Large intestine (tissue), 3 donors: ENCODE measurements around the gene GPLD1. TPM values are rescaled to one million over a fixed set of nuclear protein-coding genes. Genes with fewer than 3 reads are reported as not detected.

Experiments used
- DNase-seq, 2 donors: peaks; one replicate each; pipeline versions ENCODE4 v3.0.0 to v3.0.0-alpha.2; 2013
- H3K27ac ChIP-seq: one replicate; pipeline ENCODE4 v1.5.1; 2013; ENCODE audit warnings: low read length
- H3K27me3 ChIP-seq: 2 replicates; pipeline ENCODE4 v1.6.1; 2013; ENCODE audit warnings: low read length; ENCODE audit not compliant: control insufficient read depth, insufficient read depth
- H3K36me3 ChIP-seq: 2 replicates; pipeline ENCODE4 v1.6.1; 2013; ENCODE audit warnings: low read length; ENCODE audit not compliant: control insufficient read depth, insufficient read depth
- H3K4me1 ChIP-seq: one replicate; pipeline ENCODE4 v1.6.1; 2013; ENCODE audit warnings: low read length; ENCODE audit not compliant: control insufficient read depth, insufficient read depth
- H3K4me3 ChIP-seq: one replicate; pipeline ENCODE4 v1.5.1; 2013; ENCODE audit warnings: low read length
- H3K9me3 ChIP-seq: one replicate; pipeline ENCODE4 v1.6.1; 2013; ENCODE audit warnings: mild to moderate bottlenecking, low read depth, low read length, moderate library complexity; ENCODE audit not compliant: control insufficient read depth
- WGBS: methylation state at CpG from one replicate; pipeline ENCODE4 v1.1.5; 2013; ENCODE audit warnings: low lambda C conversion rate; ENCODE audit not compliant: insufficient coverage; 5-methylcytosine and 5-hydroxymethylcytosine counted together
- polyA plus RNA-seq: library from polyadenylated mRNA; unstranded; fragments of 120-200 nt; gene quantifications from one replicate; pipeline ENCODE4 v1.2.1, GENCODE V29; 2013

The GPLD1 gene
- polyA plus RNA-seq, 1 donor = 2.2 TPM

DNA sequence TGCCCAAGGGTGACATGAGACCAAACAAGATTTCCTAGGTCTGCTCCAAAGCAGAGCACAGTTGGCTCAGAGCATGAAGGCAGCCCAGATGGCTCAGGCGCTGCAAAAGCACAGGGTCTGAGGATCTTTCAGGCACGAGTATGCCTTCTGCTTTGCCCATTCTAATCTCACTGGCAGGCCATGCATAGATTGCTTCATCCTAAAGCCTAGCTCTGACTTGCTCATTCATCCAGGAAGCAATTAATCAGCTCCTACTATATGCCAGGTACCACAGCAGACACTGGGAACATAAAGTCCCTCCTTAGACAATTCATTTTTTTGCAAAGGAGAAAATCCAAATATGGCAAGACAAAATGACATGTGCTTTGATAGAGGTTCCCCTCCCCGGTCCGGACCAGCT lies 31.2 kb downstream of the GPLD1 start:
- Histone ChIP-seq H3K27ac (no peak overlapping the region), H3K36me3 (no peaks in the 10 kb centered on the region), H3K27me3 (no peaks in the 10 kb centered on the region), H3K4me1 (no peaks in the 10 kb centered on the region), H3K4me3 (no peak overlapping the region), H3K9me3 (no peaks in the 10 kb centered on the region)
- DNase-seq = no peak
- WGBS = no CpG with 5 or more reads among the region's 4 CpGs

DNA sequence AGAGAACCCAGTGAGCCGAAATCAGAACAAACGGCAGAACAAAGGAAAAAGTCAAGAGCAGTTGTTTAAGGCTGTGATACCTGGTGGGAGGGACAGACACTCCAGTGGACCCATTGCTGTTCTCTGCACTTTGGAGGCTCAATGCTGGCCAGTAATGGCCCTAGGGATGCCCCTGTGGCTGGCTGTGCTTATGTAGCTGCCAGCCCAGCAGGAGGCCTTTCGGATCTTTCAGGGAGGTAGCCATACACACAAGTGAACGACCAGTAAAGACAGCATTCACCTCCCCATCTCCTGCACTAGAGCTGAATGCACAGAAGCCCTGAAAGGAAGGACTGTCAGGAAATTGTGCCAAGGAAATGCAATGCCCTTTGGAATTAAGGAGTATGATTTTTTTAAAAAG lies 34.3 kb downstream of the GPLD1 start:
- Histone ChIP-seq H3K27me3 (no peaks in the 10 kb centered on the region), H3K4me3 (no peak overlapping the region), H3K36me3 (no peaks in the 10 kb centered on the region), H3K4me1 (no peaks in the 10 kb centered on the region), H3K27ac (no peak overlapping the region), H3K9me3 (no peaks in the 10 kb centered on the region)
- no peak for DNase-seq
- no CpG with 5 or more reads among the region's 4 CpGs for WGBS

DNA sequence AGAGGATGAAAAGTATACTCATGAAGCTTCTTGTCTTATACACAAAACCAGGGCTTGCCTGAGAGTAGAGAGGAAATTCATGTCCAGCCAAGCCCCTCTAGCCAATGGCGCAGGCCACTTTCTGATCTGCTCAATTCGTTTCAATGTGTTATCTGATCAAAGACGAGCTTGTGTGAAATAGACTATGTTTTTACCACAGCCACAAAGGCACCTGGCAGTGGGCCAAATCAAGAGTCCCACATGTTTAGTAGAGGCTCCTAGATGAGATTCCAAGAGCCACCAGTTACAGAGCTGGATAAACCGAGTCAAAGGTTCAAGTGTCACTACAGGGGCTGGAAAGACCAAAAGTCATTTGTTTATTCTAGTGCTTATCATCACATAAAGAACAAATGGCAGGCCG lies 34.9 kb downstream of the GPLD1 start:
- Histone ChIP-seq H3K27ac (no peak overlapping the region), H3K4me3 (no peak overlapping the region), H3K36me3 (no peaks in the 10 kb centered on the region), H3K9me3 (no peaks in the 10 kb centered on the region), H3K4me1 (no peaks in the 10 kb centered on the region), H3K27me3 (no peaks in the 10 kb centered on the region)
- WGBS = no CpG with 5 or more reads among the region's 5 CpGs
- no peak for DNase-seq

DNA sequence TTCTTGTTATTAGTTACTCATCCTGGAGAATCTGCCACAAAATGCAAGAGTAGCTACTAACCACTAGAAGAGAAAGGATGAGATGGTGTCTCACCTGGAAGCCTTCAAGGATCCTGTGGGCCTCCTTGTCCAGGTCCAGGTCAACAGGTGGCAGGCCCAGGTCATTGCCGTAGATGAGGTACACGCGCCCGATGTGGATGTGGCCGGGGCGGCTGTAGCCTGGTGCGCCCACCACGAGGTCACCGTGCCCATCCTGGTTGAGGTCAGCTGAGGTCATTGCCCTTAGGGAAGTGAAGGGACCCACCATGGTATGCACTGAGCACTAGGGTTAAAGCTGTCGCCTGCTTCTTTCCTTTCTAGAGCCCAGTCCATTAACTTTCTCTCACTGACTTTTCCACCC lies 35.5 kb downstream of the GPLD1 start:
- Histone ChIP-seq H3K9me3 (no peaks in the 10 kb centered on the region), H3K27ac (no peak overlapping the region), H3K36me3 (no peaks in the 10 kb centered on the region), H3K4me3 (no peak overlapping the region), H3K27me3 (no peaks in the 10 kb centered on the region), H3K4me1 (no peaks in the 10 kb centered on the region)
- no peak for DNase-seq
- no CpG with 5 or more reads among the region's 10 CpGs for WGBS

DNA sequence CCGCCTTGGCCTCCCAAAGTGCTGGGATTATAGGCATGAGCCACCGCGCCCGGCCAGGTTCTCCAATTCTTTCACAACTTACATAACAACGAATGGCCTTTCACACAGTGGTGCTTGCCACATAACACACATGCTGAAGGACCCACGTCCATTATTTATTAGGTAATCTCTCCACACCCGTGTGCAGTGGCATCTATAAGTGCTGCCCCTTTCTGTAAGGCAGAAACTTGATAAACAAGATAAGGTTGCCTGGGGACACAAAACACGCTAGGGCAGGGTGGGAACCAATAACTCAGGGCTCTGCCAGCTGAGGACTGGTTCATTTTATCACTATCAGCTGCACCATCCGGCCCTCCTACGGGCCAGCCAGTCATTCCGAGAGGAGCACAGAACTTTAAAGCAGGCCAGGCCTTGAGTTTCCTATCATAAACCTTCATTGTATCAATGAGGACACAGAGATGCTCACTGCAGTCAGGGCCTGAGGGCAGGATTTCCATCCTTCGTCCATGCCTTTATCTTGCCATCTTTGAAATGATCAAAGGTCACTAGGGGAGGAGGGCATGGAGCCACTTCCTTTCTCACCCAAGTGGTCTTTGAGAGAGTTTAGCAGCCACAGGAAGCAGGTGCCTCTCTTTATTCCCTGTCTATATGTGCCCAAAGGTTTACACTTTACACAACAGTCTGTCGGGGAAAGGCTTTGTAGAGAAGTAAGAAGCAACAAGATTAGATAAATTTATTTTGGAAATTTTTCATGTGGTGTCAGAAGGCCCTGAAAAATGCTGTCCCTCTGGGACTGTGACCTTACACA lies 37.6 kb downstream of the GPLD1 start:
- no peaks in the 10 kb centered on the region for H3K9me3 ChIP-seq
- no peak overlapping the region for H3K27ac ChIP-seq
- no peaks in the 10 kb centered on the region for H3K4me1 ChIP-seq
- DNase-seq = no peak
- no peak overlapping the region for H3K4me3 ChIP-seq
- no peaks in the 10 kb centered on the region for H3K27me3 ChIP-seq
- 100% methylated on average over 1 of the region's 13 CpGs for WGBS
- no peaks in the 10 kb centered on the region for H3K36me3 ChIP-seq

DNA sequence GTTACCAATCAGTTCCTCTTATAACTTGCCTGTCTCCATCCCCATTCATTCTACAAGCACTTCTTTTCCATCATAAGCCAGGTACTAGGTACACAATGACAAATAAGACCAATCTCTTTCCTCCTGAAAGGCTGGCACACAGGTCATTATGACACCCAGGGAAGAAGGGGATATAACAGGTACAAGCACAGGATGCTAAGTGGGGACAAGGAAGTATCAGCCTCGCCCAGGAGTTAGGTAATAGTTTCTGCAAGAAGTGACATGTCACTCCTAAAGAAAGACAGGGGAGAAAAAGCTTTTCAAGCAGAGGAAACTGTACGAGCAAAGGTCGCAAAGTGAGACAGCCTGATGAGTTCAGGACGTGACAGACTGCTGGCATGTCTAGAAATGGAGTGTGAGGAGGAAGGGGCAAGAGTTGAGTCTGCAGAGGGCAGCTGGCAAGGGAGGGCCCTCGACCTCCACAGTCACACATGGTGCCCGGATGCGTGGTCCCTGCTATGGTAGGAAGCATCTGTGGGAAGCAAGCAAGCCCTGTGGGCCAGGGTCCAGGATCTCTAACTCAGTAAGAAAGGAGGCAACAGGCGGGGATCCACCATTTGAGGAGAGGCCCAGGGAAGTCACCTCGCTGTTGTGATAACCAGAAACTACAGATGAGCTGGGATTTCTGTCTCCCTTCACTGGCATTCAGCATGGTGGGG lies 40.4 kb downstream of the GPLD1 start:
- Histone ChIP-seq H3K9me3 (no peaks in the 10 kb centered on the region), H3K4me3 (no peak overlapping the region), H3K36me3 (no peaks in the 10 kb centered on the region), H3K27me3 (no peaks in the 10 kb centered on the region), H3K4me1 (no peaks in the 10 kb centered on the region), H3K27ac (no peak overlapping the region)
- DNase-seq = peak; percentile 35 to 36
- WGBS = 40% methylated on average over 1 of the region's 9 CpGs

DNA sequence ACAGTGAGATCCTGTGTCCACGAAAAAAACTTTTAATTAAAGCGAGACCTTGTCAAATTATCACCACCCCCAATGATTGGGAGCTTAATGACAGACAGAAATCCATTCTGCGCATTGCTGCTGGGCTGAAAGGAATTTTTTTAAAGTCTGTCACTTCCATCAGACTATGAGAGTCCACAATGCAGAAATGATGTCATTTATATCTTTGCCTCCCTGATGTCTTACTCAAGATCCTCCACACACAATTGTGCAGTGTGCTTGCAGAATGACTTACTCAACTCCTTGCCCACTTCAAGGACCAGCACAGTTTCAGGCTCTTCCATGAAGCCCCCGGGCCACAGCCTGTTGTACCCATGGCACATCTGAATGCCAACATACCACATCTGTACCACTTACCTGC lies 41.0 kb downstream of the GPLD1 start:
- Histone ChIP-seq H3K27ac (no peak overlapping the region), H3K4me3 (no peak overlapping the region), H3K36me3 (no peaks in the 10 kb centered on the region), H3K9me3 (no peaks in the 10 kb centered on the region), H3K27me3 (no peaks in the 10 kb centered on the region), H3K4me1 (no peaks in the 10 kb centered on the region)
- WGBS = no CpG with 5 or more reads among the region's 4 CpGs
- no peak for DNase-seq

DNA sequence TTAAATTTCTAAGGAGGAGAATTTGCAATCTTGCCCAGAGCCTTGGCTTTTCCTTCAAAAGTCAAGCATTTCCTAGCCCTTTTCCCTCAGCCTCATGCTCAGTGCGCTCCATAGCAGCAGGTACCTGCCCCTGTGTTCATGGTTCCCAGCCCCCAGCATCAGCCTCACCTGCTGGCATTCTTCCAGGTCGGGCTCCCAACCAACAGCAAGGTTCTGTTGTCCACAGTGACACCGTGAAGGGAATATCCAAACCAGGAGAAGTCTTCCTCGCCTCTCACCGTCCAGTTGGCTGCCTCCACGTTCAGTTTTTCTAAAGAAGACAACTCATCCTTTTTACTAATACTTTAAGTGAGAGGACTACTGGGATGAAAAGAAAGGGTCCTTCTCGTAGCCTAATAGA lies 42.7 kb downstream of the GPLD1 start:
- Histone ChIP-seq H3K9me3 (no peaks in the 10 kb centered on the region), H3K4me1 (no peaks in the 10 kb centered on the region), H3K4me3 (no peak overlapping the region), H3K36me3 (no peaks in the 10 kb centered on the region), H3K27ac (no peak overlapping the region), H3K27me3 (no peaks in the 10 kb centered on the region)
- no peak for DNase-seq
- WGBS = no CpG with 5 or more reads among the region's 7 CpGs

DNA sequence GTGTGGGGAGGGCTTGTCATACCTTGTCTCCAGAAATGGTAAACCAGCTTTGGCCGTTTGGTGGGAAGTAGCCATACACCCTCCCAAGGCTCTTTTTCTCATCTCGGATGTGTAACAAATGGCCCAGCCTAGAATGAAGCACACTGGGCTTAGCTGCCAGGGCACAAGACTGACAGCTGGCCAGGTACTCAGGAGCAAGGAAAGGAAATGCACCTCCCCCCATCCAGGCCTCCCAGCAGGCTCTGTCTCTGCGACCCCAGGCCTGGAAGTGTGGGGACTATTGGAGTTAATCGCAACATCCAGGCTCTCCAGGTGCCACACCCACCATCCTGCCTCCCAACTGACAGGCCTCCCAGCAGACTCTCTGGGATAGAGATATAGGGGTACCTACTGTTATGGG lies 43.7 kb downstream of the GPLD1 start:
- H3K4me3 ChIP-seq = no peak overlapping the region
- no peak for DNase-seq
- no peaks in the 10 kb centered on the region for H3K9me3 ChIP-seq
- no peak overlapping the region for H3K27ac ChIP-seq
- H3K36me3 ChIP-seq = no peaks in the 10 kb centered on the region
- WGBS = no CpG with 5 or more reads among the region's 4 CpGs
- no peaks in the 10 kb centered on the region for H3K27me3 ChIP-seq
- H3K4me1 ChIP-seq = no peaks in the 10 kb centered on the region

DNA sequence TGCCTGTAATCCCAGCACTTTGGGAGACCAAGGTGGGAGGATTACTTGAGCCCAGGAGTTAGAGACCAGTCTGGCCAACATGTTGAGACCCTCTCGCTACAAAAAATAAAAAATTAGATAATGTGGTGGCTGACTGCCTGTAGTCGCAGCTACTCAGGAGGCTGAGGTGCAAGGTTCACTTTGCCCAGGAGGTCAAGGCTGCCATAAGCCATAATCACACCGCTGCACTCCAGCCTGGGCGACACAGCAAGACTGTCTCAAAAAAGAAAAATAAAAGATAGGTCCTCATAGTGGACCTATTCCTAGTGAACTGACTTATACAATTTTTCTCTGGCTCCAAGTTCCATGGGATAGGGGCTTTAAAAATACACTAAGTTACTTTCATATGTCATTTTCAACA lies 44.8 kb downstream of the GPLD1 start:
- H3K36me3 ChIP-seq = no peaks in the 10 kb centered on the region
- H3K4me1 ChIP-seq = no peaks in the 10 kb centered on the region
- no peaks in the 10 kb centered on the region for H3K9me3 ChIP-seq
- H3K4me3 ChIP-seq = no peak overlapping the region
- H3K27me3 ChIP-seq = no peaks in the 10 kb centered on the region
- no peak for DNase-seq
- no CpG with 5 or more reads among the region's 4 CpGs for WGBS
- H3K27ac ChIP-seq = no peak overlapping the region

DNA sequence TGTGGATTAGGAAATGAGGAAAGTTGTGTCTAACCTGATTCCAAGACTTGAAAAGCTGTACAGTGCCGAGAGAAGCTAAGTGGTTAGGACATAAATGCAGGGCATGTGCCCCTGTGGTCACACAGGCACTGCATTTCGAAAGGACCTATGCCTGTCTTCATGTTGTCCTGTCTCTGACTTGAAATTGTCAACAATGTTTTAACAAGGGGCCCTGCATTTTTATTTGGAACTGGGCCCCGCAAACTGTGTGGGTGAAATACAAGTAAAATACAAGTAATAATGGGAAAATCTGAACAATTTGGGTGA lies 47.8 kb downstream of the GPLD1 start:
- Histone ChIP-seq H3K9me3 (no peaks in the 10 kb centered on the region), H3K27ac (no peak overlapping the region), H3K36me3 (no peaks in the 10 kb centered on the region), H3K4me3 (no peak overlapping the region), H3K27me3 (no peaks in the 10 kb centered on the region), H3K4me1 (no peaks in the 10 kb centered on the region)
- no CpG with 5 or more reads among the region's 3 CpGs for WGBS
- no peak for DNase-seq
